AG10803 (cell line): ENCODE measurements around the gene COL4A1.
A peak's percentile ranks its signal among the peaks of the same experiment; 100 is the strongest.

ENCODE experiments used
- DNase-seq: peaks from one replicate; pipeline ENCODE4 v3.0.0; 2010; ENCODE audit warnings: low read depth
- H3K4me3 ChIP-seq: 2 replicates; pipeline ENCODE4 v1.5.1; 2011; ENCODE audit warnings: mild to moderate bottlenecking, low read length, control low read depth
- CTCF ChIP-seq: conservative IDR thresholded peaks from 2 replicates; pipeline ENCODE4 v1.5.1; 2011; ENCODE audit warnings: mild to moderate bottlenecking, low read length, control low read depth, inconsistent platforms

The COL4A1 gene

DNA sequence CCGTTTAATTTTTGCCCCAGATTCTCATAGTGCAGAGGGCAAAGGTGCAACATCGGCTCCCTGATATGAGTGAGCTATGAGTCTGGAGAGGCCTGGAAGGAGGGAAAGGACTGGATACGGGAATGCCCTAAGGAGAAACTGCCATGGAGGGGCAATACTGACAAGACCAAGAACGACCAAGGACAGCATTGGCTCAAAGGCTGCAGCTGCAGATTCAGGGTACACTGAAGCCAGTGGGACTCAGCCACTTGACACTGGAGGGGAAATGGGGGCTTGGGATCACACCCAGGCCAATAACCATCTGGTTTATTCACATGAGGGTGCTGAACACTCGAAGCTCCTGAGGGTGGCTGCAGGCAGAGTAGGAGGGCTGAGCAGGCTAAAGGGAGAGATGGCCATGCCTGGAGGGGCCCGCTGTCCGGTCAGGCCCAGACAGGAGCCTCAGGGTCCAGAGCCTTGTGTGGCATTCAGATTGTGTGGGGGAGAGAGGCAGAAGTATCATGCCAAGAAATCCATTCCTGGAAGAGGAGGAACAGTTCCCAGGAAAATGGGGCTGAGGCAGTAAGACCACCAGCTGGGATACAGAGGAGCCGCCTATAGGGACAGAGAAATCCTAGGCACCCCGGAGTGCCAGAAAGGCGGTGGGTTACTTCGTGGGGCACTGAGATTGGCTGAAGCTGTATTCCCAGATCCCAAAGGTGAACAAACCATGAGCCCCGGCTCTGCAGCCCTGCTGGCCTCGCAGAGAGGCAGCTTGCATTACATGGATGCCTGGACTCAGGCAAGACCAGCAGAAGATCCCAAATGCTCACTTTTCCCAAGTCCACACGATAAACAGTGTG, 20.7 kb downstream of the COL4A1 start:
- H3K4me3 ChIP-seq, result no peak overlapping the region
- DNase-seq, result no peak
- TF ChIP-seq CTCF, result no peak

DNA sequence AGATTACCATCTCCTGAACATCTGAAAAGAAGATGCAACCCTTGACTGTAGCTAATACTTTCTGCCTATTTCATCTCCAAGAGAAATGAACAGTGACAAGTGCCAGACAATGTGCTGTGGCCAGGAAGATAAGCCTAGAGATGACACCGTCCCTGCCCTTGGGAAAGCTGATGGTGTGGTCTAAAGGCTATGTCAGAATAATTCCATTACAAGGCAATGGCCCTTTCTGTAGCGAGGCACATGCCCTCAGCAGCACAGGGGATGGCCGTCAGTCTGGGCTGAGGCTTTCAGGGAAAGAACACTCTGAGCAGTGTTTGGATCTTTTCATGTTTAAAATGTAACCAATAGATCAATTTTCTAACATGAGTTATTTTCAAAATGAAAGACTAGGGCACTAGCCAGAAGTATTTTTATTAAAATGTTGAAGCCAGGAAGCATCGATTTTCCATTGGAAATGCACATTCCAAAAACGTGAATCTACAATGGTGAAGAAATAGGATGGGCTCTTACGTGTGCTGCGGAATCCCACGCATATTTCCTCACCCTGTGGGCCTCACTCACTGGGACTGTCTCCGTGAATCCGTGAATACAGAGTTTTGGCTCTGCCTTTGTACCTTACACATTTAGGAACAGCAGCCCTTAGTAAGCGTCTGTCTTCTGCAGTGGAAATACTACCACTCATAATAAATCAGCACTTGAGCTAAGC, 22.0 kb downstream of the COL4A1 start:
- no peak overlapping the region for H3K4me3 ChIP-seq
- no peak for DNase-seq
- TF ChIP-seq CTCF, result no peak

DNA sequence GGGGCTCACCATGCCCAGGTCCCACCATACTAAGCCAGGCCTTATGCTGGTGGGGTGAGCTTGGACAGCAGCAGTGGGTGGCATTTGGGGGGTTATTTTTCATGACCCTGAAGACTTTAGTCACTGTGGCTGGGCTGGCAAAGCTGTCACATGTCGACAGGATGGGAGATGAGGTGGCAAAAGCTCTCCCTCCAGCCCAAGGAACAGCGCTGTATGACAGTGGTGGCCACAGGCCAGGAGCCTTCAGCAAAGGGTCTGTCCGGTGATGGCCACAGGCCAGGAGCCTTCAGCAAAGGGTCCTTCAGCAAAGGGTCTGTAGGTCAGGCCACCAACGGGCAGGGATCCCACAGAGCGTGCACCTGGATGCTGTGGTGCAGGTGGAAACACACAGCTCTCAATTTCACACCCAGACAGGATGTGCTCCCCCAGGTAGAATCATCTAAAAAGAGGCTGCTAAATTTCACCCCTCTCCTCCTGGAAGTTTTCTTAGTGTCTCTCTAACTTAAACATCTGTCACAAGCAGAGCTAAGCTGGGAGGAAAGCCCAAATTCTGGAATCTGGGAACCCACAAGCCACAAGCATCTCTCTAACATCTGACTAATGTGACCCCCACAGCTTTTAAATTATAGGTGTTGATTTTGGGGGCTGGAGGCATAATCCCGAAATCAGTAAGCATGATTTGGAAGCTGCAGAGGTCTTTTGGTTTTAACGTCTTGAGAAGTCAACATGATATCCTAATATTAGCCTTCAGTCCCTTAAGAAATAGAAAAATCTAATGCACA, 23.0 kb downstream of the COL4A1 start:
- DNase-seq, result peak; percentile 91
- no peak for TF ChIP-seq CTCF
- no peak overlapping the region for H3K4me3 ChIP-seq

DNA sequence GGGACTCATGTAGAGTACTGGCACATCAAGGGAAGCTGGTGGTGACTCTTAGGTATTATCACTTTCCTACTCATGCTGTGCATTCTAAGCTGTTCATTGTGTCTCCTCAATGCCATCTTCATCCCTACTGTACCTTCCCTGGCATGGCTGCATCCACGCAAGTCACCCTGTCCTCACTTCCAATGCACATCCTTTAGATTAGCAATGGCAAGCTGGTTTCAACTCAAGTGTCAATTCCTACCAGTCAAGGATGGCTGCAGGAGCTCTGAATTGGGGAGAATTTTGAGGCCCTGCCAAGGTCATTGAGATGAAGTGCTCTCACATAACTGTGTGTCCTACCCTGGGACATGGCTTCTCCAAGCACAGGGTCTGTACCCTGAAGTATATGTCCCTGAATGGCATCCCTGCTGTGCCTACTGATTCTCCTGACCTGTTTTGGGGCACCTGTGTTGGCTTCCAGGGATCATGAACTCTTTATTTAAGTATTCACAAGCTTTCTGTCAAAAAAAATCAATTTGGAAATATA, 24.6 kb downstream of the COL4A1 start:
- DNase-seq, result no peak
- TF ChIP-seq CTCF, result no peak

DNA sequence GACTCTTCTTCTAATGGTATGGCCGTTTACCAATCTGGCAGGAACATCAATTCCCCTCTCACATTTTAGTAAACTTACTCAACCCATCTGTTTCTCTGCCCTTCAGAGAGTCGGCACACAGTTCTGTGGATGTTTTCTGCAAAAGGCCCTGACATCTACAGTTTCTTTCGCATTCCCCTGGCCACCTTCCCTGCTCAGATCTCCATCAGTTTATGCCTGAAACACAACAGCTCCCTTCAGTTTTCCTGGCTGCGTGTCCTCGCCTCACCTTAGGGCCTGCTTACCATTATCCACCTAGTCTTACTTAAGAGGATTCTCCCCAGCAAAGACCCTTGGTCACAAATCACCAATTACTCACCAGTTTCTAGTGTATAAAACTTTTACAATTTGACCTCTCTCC, 25.2 kb downstream of the COL4A1 start:
- no peak for TF ChIP-seq CTCF
- DNase-seq, result no peak
- H3K4me3 ChIP-seq, result no peak overlapping the region

More for the DNA sequence above, 24.6 kb downstream of the COL4A1 start:
- no peak overlapping the region for H3K4me3 ChIP-seq

- no peak overlapping the region for H3K4me3 ChIP-seq
- TF ChIP-seq CTCF, result no peak
- no peak for DNase-seq
These were observed 25.8 kb downstream of the COL4A1 start for GRCh38 chr13:110280985-110281688.
